ENCODE measurements around the gene RECQL5.

RECQL5 gene

DNA sequence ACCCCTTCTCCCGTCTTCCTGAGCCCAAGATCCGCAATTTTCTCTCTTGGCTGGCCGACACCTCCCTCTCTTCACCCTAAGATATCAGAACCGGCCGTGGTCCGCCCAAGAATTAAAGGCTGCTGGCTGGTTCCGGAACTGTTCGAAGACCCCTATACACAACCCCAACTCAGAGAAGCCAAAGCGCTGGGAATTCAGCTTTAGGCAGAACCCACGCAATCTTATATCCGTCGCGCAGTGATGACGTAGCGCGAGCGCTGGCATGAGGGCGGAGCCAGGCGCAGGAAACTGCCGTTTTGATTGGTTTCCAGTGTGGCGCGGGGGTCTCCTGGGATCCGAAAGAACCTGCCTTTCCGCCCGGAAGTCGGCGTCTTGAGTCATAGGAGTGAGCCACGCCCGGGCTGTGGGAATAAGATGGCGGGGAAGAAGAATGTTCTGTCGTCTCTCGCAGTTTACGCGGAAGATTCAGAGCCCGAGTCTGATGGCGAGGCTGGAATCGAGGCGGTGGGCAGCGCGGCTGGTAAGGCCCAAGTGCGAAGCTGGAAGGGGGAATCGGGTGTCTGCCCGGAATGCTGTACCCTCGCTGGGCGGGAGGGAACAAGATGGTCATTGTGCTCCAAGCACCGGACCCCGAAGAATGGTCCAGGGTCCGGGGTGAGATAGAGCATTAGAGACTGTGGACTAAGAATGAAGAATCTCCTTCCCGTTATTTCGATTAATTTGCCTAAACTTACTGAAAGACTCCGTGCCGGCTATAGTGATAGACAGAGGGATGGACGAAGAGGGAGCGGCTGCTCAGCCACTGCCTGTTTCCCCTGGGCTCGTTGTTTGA lies at the start of gene RECQL5, which contains the start of gene SAP30BP:
TSS of gene RECQL5 (minus strand) at position 196 of the 832 bp plus-strand sequence. CDS start 597 bp downstream, outside the sequence.
TSS of gene SAP30BP (plus strand) at position 380 of the 832 bp plus-strand sequence. CDS start at position 415, 35 bp downstream.
- peak; percentile 91 to 98 (median 96) for DNase-seq

DNA sequence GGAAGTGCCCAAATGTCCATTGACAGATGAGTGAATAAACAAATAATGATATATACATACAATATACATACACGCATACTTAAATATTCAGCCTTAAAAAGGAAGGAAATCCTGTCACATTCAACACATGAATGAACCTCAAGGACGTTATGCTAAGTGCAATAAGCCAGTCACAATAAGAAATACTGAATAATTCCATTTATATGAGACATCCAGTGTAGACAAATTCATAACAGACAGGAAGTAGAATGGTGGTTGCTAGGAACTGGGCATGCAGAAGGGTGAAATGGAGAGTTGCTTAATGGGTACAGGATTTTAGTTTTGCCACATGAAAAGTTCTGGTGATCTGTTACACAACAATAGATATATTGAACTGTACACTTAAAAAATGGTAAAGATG lies 45.5 kb upstream of the RECQL5 start:
- DNase-seq: no peak

DNA sequence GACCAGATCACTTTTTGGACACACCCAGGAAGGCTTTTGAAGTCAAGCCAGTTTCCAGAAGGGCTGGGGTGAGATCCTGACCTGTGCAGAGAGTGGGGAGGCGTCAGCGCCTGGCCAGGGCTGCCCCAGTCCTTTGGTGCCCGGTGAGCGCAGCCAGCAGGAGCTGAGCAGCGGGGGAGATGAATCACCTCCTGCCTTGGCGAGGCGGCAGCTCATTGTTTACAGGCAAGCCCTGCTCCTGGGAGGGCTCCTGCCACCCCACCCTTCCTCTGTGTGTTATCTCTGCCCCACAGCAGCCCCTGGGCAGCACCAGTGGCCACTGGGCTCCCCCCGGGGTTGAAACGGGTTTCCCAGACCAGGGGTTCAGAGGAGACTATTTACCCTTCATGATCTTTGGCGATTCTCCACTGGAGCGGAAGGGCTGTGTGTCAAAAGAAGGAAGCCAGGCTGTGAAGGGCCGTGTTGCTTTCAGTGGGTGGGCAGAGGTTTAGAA lies 40.2 kb upstream of the RECQL5 start:
- no peak for DNase-seq

DNA sequence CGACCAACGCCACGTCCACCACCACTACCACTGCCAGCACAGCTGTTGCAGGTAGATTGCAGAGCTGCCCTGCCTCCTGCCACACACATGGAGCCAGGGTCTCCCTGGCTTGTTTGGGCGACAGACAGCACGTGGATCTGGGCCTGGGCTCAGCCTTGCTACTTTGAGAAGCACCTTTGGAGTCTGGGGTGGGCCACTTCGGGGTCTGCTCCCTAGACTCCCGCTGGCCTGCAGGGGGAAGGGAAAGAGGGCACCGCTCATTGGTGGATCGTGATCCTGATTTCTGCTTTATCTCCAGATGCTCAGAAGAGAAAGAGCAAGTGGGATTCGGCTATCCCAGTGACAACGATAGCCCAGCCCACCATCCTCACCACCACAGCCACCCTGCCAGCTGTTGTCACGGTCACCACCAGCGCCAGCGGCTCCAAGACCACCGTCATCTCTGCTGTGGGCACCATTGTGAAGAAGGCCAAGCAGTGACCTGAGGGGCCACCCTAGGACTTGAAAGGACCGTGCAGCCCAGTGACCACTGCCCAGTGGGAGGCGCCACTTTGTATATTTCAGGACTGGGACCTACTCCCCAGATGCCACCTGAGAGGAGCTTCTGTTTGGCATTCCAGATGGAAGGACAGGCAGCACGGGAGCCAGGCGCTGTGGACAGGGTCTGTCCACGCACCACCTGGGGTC lies 39.2 kb upstream of the RECQL5 start:
- no peak for DNase-seq

DNA sequence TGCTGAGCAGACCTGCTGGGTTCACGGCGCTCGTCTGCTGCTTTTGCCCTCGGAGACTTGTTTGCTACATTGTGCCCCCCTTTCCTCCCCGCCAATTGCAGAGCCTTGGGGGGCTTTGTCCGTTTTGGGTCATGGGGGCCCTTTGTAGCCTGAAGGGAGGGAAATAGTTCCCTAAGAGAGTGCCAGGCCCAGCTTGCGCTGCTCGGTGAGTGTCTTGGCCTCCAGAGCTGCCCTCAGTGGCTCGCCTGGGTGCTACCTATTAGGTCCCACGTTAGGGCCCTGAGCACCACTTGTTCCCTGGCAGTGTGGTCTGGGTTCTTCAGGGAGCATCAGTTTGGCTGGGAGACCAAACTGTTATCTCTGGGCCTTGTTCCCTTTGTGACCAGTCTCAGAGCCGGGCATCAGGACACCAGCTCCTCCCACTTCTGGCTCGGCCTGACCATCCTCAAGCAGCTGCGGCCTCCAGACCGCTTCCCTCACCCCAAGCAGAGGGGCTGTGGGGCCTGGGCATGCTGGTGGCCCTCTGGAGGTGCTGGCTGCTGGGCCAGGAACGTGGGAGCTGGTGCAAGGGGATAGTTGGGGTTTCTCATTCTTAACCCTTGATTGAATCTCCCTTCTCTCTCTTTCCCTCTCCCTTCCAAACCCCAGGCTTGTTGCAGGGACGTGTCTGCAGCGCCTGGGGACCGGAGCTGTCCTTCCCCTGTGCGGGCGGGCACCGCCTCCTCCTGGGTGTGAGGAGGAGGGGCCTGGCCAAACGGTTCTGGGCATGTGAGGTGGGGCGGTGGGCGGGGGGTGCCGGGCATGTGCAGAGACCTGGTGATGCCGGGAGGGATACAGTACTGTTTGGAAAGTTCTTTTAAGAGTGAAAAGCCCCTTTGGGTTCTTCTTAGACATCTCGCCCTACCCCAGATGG lies 38.3 kb upstream of the RECQL5 start:
- no peak for DNase-seq

DNA sequence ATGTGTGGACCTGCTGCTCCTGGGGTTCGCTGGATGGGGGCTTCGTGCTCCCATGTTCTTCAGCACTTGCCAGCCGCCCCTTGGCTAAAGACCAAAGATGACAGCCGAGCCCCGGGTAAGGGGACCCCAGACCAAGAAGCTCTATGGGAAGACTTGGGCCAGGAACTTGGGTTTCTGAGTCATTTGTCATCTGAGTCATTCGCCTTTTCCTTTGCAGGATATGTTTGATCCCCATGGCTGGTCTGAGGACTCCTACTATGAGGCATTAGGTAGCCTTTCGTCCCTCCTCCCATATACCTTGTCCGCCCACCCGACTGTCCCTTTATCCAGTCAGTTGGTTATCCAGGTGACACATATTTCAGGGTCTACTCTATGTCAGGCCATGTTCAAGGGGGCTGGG lies 36.6 kb upstream of the RECQL5 start:
- DNase-seq: no peak

DNA sequence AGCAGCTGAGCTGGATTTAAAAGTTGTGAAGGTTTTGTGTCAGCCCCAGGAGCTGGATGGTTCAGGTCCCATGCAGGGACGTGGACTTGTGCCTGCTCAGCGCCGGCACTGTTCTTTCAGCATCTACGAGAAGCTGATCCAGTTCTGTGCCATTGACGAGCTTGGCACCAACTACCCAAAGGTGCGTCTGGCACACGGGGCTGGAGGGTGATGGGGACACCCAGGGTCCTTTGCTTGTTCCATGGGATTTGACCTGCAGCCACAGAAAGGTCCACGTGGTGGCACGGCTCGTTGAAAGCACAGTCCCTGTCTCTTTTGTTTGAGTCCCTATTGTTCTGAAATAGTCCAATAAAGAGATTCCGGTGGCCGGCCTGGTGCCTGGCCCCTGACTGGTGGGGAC lies 36.2 kb upstream of the RECQL5 start:
- no peak for DNase-seq

DNA sequence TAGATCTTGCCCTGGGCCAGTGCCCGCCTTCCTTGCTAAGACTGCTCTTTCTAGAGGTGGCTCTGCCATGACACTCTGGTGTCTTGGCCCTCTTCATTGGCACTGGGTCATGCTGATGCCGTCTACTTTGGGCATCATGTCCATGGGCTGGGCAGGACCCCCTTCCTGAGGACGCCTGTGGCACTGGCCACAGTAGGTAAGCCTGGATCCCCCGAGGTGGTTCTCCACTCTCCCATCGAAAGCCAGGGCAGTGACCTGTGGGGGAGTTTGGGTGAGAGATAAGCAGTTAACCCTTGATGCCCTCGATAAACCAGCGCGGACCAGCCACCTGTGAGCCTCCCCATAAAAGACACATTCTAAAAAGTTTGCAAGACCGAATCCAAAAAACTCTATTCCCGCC lies 34.3 kb upstream of the RECQL5 start:
- DNase-seq: no peak

DNA sequence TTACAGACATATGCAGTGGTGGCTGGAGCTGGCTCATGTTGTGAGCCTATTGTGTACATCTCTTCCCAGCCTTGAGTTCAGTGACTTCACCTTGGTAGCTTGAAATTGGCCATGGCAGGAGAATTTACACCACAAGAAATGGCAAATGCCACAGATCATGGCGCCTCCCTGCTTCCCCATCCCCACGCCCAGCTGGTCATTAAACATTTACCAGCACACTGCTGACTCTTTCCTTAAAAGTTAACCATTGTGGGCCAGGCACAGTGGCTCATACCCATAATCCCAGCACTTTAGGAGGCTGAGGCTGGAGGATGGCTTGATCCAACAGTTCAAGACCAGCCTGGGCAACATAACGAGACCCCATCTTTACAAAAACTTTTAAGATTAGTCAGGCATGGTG lies 31.7 kb upstream of the RECQL5 start:
- DNase-seq: no peak

DNA sequence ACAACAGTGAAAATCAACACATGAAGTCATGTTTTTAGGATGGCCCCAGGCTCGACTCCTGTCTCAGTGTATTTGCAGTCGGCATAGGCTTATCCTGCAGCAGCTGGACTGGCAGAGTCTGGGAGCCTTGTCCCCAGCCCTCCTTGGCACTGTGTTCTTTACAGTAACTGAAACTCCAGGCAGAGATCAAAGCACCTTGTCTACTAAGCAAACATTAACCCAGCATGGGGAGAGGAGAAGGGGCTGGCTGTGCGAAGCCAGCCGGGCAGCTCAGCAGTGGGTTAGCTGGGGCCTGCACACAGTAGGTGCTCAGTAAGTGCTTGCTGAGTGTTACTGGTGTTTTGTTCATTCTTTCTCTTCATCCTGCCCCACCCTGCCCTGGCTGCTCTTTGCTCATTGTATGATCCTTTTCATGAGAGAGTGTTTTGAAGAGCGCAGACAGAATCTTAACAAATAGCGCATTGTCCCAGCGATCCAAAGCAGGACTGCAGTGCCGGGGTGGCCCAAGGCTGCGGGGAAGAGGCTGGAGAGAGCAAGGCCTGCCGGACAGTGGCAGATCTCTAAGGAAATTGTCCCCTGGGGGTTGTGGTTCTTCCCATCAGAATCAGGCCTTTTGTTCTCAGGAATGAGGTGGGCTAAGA lies 30.8 kb upstream of the RECQL5 start:
- no peak for DNase-seq

DNA sequence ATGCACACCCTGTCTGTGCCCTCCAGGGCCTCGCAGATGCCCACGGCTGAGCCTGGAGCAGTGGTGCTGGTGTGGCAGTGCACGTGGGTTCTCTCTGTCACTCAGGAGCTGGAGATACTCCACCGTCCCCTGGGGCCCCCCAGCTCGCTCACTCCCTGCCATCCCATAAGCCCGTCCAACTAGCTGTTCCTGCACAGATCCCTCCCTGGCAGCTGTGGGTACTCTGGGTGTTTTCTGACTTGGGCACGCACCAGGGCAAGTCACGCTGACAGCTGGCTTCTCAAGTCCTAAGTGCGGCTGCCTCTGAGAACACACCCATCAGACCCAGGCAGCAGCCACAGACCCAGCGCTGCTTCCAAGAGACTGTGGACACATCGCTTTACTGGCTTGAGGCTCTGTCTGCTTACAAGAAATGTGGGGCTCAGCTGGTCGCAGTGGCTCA lies 28.9 kb upstream of the RECQL5 start:
- DNase-seq: no peak

DNA sequence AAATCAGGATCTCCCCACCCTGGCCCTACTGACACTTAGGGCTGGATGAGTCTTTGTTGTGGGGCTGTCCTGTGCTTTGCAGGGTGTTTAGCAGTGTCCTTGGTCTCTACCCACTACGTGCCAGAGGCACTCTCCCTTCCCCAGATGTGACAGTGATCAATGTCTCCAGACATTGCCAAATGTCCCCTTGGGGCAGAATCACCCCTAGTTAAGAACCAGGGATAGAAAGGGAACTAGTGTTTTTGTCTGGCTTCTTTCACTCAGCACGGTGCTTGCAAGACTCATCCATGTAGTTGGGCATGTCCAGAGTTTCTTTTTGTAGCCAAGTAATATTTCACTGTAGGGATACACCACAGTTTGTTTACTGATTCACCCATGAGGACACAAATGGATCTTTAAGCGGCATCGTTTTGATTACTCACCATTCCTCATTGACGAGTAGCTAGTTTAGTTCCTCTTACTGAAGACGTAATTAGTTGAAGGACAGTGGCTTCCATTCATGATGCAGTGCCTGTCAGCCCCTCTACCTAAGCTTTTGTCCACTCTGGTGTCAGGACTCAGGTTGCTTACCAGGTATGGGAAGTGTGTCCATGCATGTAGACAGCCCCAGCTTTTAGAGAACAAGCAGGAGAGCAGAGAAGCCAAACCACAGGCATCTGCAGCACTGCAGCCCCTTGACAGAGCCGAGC lies 28.3 kb upstream of the RECQL5 start:
- no peak for DNase-seq

DNA sequence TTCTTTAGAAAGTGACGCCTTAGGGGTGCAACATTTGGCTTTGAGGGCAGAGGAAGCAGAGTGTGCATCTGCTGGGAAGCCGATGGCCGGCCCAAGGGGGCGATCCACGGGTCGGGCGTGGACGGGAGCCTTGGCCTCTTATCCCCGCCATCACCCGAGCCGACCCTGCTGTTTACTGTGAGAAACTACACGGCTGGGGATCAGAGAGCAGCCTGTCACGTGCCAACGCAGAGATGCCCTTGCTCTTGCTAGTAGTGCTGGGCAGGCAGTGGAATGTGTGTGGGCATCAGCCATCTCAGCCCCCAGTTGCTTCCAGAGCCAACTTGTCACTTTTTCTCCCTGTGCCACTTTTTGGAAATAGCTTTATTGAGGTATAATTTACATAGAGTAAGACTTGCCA lies 27.6 kb upstream of the RECQL5 start:
- no peak for DNase-seq

DNA sequence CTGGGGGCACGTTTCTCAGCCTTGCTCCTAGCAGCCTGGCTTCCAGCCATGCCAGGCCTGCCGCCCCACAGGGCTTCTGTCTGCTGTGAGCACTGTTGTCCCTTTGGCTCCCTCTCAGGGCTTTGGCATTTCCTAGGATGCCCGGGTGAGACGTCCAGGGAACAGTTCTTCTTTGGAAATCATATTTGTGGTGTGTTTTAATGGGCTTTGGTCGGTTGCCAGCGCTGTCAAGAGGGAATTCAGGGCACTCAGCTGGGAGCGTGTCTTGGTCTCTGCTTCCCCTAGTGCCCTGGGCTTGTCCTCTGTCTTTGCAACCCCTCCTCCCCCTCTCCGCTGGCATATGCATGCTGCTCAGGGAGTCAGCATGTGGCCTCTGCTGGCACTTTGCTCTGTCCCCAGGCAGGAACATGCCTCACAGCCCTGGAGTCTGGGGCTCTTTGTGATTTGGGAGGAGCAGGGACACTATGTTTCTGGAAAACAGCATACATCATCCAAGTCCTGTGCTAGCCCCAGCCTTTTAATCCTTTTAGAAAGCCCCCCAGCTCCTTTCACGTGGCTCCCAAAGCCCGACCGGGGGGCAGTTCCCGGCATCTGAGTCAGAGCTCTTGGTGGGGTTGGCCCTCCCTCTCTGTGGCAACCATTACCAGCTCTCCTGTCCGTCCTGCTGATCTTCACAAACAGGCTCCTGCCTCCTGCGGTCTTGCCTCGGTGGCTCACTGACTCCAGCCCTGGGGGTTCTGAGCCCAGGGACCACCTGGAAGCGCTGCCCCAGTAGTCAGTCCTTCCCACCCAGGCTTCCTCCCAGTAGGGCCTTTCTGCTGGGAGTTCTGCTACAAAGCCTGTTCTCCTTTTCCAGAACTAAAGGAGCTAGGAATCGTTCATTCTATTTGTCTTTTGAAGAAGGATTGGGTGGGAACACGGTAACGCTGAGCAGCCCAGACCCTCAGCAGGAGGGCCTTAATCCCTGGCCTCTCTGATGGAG lies 26.8 kb upstream of the RECQL5 start:
- no peak for DNase-seq

DNA sequence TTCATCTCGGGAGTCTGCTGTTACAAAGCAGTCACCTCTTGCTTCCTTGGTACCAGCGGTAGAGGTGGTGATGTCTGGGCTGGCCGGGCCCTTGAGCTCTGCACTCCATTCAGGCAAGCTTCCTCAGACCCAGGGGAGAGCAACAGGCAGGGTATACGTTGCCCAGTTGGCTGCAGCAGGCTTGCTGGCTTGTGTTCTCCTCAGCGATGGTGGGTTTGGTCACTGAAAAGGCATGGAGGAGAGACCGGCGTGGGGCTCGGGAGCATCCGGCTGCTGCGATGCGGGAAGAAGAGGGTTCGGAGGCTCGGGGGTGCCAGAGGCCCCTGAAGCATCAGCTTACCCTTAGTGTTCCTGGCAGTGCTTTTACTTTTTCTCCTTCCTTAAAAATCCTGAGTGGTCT lies 26.0 kb upstream of the RECQL5 start:
- DNase-seq: no peak

DNA sequence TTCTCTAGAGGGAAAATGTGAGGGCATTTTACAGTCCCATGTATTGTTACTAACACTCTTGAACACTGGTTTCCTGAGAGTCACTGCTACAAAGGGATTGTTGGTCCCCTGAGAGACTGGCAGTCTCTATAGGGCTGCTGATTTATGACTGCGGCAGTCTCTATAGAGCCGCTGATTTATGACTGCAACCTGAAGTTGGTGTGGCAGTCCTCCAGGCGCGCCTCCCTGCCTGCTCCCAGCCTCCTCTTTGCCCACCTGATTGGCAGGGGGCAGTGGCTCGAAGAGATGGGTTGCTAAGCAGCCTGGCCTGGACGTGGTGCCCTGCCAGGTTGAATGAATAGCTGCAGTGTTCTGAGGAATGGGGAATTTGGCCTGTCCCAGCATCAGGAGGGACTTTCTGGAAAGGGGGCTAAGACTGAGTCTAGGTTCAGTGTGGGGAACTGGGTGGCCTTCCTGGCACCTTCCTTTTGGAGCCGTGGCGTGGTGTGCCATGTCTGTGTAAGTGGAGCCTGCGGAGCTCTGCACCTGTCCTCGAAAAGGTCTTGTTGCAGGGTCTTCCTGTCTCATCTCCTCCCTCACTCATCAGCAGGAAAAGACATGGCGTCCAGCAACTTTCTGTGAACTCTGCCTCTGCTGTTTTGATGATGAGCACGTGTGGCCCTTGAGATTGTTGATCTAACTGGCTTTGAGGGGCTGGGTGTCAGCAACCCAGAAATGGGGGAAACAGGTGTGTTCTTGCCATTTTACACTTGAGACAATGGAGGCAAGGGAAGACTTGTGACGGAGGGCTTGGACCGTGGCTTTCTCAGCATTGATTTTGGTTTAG lies 25.1 kb upstream of the RECQL5 start:
- DNase-seq: no peak

DNA sequence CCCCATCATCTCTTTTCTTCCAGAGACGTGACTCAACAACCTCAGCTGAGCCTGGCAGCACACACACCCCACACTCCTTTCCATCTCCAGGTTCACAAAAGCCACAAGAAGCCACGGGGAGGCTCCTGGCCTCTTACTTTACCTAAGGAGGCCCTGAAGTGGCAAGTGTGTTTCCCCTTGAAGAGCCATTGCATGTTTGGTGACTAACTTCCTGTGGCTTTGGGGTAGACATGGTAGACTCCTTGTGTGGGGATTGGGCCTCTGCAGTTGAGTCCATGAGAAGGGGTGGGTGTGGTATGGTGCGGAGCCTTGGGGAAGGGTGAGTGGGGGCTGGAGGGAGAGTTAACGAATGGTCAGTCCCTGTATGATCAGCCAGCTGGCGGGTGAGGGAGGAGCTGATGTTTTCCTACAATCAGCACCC lies 24.4 kb upstream of the RECQL5 start:
- peak in 1 of 6 experiments; percentile 4 for DNase-seq

DNA sequence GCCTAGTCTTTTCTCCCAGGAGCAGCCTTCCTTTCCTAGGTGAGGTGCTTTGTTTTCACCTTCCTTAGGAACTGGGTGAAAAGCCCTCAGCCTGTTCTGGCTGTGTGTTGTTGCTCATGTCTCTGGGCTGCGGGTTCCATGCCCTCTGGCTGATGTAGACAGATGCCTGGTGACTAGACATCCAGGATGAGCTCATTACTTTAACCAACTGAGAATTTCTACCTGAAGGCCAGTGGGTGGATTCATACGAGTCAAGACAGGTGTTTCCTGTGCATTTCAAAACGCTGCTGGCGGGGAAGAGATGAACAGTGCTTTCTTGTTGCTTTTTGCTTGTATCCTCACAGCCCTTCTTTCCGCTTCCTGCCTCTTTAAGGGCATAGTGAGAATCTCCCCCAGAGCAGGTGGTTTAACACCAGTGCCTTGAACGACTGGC lies 22.5 kb upstream of the RECQL5 start:
- peak in 5 of 6 experiments; percentile 35 to 83 (median 79) for DNase-seq

DNA sequence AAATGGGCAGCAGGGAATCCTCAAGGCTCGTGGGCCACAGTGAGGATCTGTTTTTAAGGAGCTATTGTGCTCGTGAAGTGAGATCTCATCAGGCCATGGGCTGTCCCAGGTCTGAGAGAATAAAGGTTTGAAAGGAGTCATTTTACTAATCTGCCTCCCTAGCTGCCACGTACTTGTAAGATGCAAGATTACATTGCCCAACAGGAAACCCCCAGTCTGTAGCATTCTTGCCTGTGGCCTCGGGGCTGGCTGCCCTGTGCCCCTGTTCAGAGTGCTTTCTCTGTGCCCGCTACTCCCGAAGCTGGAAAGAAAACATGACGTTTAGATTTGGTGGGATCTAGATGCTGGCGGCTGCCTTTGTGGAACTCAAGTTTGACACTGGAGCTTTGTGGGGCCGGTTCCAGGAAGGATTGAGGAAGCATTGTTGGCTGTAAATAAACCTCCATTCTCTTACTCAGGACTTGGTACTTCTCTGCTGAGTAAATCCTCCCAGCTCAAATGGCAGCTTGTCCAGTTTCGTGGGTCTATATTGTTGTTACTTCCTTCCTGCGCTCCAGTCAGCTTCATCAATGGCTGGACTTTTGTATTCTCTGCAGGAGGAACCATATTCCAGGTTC lies 21.4 kb upstream of the RECQL5 start:
- no peak for DNase-seq
